Pancreas (tissue), 10 donors: ENCODE results near the gene SPDYE6. TPM values are rescaled to one million over a fixed set of nuclear protein-coding genes. Genes with fewer than 3 reads are reported as not detected.
"Not testable (repeated sequence)": the region's sequence is repeated elsewhere in the genome, so short reads cannot be mapped to it uniquely, and the experiment has no call there.

Experiments
- ATAC-seq, 4 donors: fragments of 200-7000 bp; cut with Tn5 transposase; one replicate each; pipeline versions ENCODE4 v1.8.0 to v1.9.1; 2020; ENCODE audit warnings: mild to moderate bottlenecking in 4 of 4, moderate library complexity in 4 of 4
- DNase-seq, 6 donors: peaks; one replicate each; pipeline ENCODE4 v3.0.0-alpha.2; 2020
- FAIRE-seq: peaks from 2 replicates; lab custom pipeline; 2012; peaks lifted over from hg19 to GRCh38; lab: Jason Lieb, UNC
- H3K27ac ChIP-seq, 4 donors: fragments of 200-600 bp; sonication (generic); 1 replicate in 3 of 4; 2 replicates in 1 of 4; pipeline versions ENCODE4 v1.5.0 to v1.8.0; 2020
- H3K27me3 ChIP-seq, 4 donors: fragments of 200-600 bp; one replicate each; pipeline ENCODE4 v1.8.0; 2021
- H3K36me3 ChIP-seq, 3 donors: fragments of 200-600 bp; sonication (generic) in 1 of 3; one replicate each; pipeline versions ENCODE4 v1.5.0 to v1.8.0; 2020 to 2021
- H3K4me1 ChIP-seq, 3 donors: fragments of 200-600 bp; one replicate each; pipeline ENCODE4 v1.8.0; 2021
- H3K4me3 ChIP-seq, 4 donors: fragments of 200-600 bp; sonication (generic) in 2 of 4; one replicate each; pipeline versions ENCODE4 v1.5.0 to v1.8.0; 2020 to 2021
- H3K9me3 ChIP-seq, 4 donors: fragments of 200-600 bp; one replicate each; pipeline ENCODE4 v1.8.0; 2021
- CTCF ChIP-seq, 4 donors: fragments of 200-600 bp; sonication (generic) in 3 of 4; IDR thresholded peaks; one replicate each; pipeline versions ENCODE4 v1.5.0 to v1.8.0; 2021; ENCODE audit warnings: antibody characterized with exemption in 4 of 4
- WGBS, 2 donors: extraction: QIAGEN DNeasy Blood & Tissue Kit; methylation state at CpG; one replicate each; pipeline ENCODE4 v1.1.7; 2013; 5-methylcytosine and 5-hydroxymethylcytosine counted together
- intact Hi-C, 3 donors: fragments of 100-400 bp; cut with DNase I; formaldehyde crosslinking; loops; one replicate each; pipeline versions ENCODE4 v1.11.1 to v1.14.2; 2022
- polyA plus RNA-seq, 2 donors: library from polyadenylated mRNA; stranded (reverse); fragments of 200-250 nt; gene quantifications; one replicate each; pipeline ENCODE4 v1.2.3, GENCODE V29; 2013
- total RNA-seq, 6 donors: library from RNA; stranded (reverse); fragmentation: NEBNext Ultra II Directional in 4 of 6; extraction: Animal tissue kit (Norgen Biotek cat#: 25700) in 4 of 6; gene quantifications; one replicate each; pipeline versions ENCODE4 v1.2.1 to v1.2.4, GENCODE V29; 2021 to 2023
- donor health status: healthy with polysubstance abuse.
- donor health status: DM: no; HTN: no; CAD: no; lungs with moderate emphysema.
- donor health status: DM: no; HTN: no; CAD: no.
- donor health status: control.
- donor health status: control.
- donor health status: Bipolar disorder and iron deficiency.
- donor health status: DM: yes; HTN: yes; CAD: no.
- donor health status: DM: no; HTN: no; CAD: no.
- donor health status: DM: no; HTN: no; CAD: no.
- donor health status: DM: yes; HTN: yes; CAD: no.

Gene SPDYE6
- total and polyA plus RNA-seq, 8 donors: not detected

- no peak for TF ChIP-seq CTCF (IDR thresholded peaks at IDR 0.05)
- no peak for ATAC-seq
These were observed 20.8 kb upstream of the SPDYE6 start for GRCh38 chr7:102376964-102377466.

GRCh38 chr7:102372796-102373195 is 16.6 kb upstream of the SPDYE6 start:
- 34 to 37% methylated on average over 2 of the region's 2 CpGs for WGBS, 2 donors
- H3K4me3 ChIP-seq, H3K27ac ChIP-seq, FAIRE-seq, H3K9me3 ChIP-seq, H3K4me1 ChIP-seq, H3K27me3 ChIP-seq, intact Hi-C loops: not testable (repeated sequence)
- H3K36me3 ChIP-seq: peaks cover 0 to 14% (median 0%) of the 10 kb centered on the region in 3 donors
- DNase-seq (peak in 2 of 6 donors; percentile 37 to 39), ATAC-seq (peak; percentile 47 to 65 (median 62))

More at GRCh38 chr7:102376964-102377466, 20.8 kb upstream of the SPDYE6 start:
- intact Hi-C loops: no loop called here
- no peaks in the 10 kb centered on the region for H3K27me3 ChIP-seq
- H3K9me3 ChIP-seq: no peaks in the 10 kb centered on the region
- H3K4me1 ChIP-seq: no peaks in the 10 kb centered on the region
- 80% methylated on average over 6 of the region's 6 CpGs for WGBS, 2 donors
- FAIRE-seq (no peak), DNase-seq (no peak)
- peaks cover 0 to 37% (median 4%) of the 10 kb centered on the region in 3 donors for H3K36me3 ChIP-seq
- no peak overlapping the region for H3K4me3 ChIP-seq
- no peak overlapping the region for H3K27ac ChIP-seq

DNA sequence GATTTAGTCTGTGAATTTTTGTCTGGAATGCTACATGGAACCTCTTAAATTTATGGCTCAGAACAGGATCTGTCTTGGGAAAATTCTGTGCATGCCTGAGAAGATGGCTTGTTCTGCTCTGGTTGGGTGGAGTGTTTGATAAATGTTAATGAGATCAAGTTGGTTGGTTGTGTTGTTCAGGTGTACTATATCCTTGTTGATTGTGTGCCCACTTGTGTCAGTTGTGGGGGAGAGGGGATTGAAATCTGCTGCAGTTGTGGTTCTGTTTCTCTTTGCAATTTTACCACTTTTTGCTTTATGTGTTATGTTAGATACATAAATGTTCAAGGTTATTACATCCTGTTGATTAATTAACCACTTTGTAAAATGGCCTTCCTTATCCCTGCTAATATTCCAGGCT is 13.8 kb upstream of the SPDYE6 start:
- DNase-seq, intact Hi-C loops, H3K4me1 ChIP-seq, H3K27me3 ChIP-seq, H3K4me3 ChIP-seq, FAIRE-seq, ATAC-seq, H3K27ac ChIP-seq, H3K9me3 ChIP-seq, H3K36me3 ChIP-seq: not testable (repeated sequence)

GRCh38 chr7:102365390-102365789 is 9.1 kb upstream of the SPDYE6 start:
- H3K27ac ChIP-seq, DNase-seq, FAIRE-seq, H3K4me1 ChIP-seq, H3K36me3 ChIP-seq, intact Hi-C loops, H3K9me3 ChIP-seq, ATAC-seq, H3K4me3 ChIP-seq, H3K27me3 ChIP-seq: not testable (repeated sequence)
- 37 to 38% methylated on average over 7 of the region's 7 CpGs for WGBS, 2 donors

- 0 to 1% methylated on average over 11 to 16 of the region's 20 CpGs for WGBS, 2 donors
- H3K27me3 ChIP-seq, H3K9me3 ChIP-seq, FAIRE-seq, intact Hi-C loops, H3K36me3 ChIP-seq, H3K4me1 ChIP-seq, ATAC-seq: not testable (repeated sequence)
- Histone ChIP-seq H3K27ac (peak overlapping the region in 3 of 4 donors; percentile 62 to 88 (median 78)), H3K4me3 (peak overlapping the region; percentile 67 to 87 (median 73))
- DNase-seq: peak in 1 of 6 donors; percentile 20
These were observed 8.2 kb upstream of the SPDYE6 start for GRCh38 chr7:102364394-102364886.

GRCh38 chr7:102363549-102364393 is 7.5 kb upstream of the SPDYE6 start:
- H3K9me3 ChIP-seq, H3K27me3 ChIP-seq, intact Hi-C loops, H3K4me1 ChIP-seq, FAIRE-seq, H3K36me3 ChIP-seq: not testable (repeated sequence)
- peak overlapping the region; percentile 62 to 88 (median 74) for H3K27ac ChIP-seq
- peak overlapping the region; percentile 67 to 87 (median 73) for H3K4me3 ChIP-seq
- WGBS, 2 donors: 0% methylated on average over 53 to 76 of the region's 76 CpGs
- peak; percentile 99 to 100 (median 99) for ATAC-seq
- DNase-seq: peak; percentile 93 to 98 (median 96)

DNA sequence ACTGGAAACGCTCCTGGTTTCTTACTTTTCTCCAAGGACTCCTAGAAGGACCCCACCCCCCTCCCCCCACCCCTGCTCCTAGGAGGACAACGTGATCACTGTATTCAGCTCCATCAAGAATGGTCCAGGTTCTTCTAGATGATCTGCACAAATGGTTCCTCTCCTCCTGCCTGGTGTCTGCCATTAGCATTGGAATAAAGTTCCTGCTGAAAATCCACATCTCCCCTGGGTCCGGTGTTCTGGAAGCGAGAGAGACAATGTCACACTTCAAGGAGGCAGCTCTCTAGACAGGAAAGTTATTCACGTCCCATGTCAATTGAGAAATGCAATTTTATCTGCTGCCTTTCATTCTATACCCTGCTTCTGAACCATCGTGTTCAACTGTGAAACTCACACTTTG is 9.3 kb downstream of the SPDYE6 start:
- H3K9me3 ChIP-seq, H3K4me1 ChIP-seq, intact Hi-C loops, H3K27ac ChIP-seq, DNase-seq, H3K36me3 ChIP-seq, ATAC-seq, FAIRE-seq, H3K27me3 ChIP-seq, H3K4me3 ChIP-seq: not testable (repeated sequence)
- 83 to 88% methylated on average over 2 of the region's 6 CpGs for WGBS, 2 donors

DNA sequence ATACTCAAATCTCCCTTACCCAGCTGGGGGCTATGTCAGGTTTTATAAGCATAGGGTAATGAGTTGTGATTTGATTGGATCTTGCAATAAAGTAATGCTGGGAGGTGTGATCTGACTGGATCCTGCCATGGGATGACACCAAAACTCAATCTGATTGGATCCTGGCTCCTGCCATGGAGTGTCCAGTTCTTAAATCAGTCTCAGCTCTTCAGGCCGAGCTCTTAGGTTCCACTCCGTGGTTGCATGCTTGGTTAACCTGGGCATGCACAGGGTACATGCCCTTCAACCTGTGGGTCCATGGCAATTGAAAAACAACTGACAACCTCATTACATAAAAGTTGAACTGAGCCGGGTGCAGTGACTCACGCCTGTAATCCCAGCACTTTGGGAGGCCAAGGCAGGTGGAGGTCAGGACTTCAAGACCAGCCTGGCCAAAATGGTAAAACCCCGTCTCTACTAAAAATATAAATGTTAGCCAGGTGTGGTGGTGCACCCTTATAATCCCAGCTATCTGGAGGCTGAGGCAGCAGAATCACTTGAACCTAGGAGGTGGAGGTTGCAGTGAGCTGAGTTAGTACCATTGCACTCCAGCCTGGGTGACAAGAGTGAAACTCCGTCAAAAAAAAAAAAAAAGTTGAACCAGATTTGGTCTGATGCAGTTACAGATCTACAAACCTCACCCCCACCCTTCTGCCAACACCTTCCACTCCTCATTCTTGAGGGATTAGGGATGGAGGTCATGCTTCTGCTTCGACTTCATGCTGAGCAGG is 15.5 kb downstream of the SPDYE6 start:
- intact Hi-C loops, H3K4me3 ChIP-seq, ATAC-seq, H3K4me1 ChIP-seq, H3K36me3 ChIP-seq, DNase-seq, H3K9me3 ChIP-seq, H3K27me3 ChIP-seq, FAIRE-seq, H3K27ac ChIP-seq: not testable (repeated sequence)
- 72 to 77% methylated on average over 5 of the region's 7 CpGs for WGBS, 2 donors

- H3K4me1 ChIP-seq, H3K27ac ChIP-seq, H3K9me3 ChIP-seq, H3K36me3 ChIP-seq, H3K27me3 ChIP-seq, ATAC-seq, H3K4me3 ChIP-seq, intact Hi-C loops, DNase-seq, FAIRE-seq: not testable (repeated sequence)
- 79 to 83% methylated on average over 4 of the region's 4 CpGs for WGBS, 2 donors
These were observed 18.8 kb downstream of the SPDYE6 start for GRCh38 chr7:102337420-102337819.

DNA sequence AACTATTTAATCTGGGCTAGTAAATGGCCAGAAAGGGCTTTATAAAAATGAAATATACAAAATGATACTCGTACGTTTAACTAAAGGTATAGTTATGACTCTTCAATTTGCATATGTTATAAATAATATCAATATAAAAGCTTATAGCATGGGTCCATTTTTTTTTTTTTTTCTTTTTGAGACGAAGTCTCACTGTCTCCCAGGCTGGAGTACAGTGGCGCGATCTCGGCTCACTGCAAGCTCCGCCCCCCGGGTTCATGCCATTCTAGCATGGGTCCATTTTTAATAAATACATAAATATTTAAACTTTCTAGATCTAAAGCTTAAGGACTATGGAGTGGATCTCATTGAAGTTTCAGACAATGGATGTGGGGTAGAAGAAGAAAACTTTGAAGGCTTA is 19.2 kb downstream of the SPDYE6 start:
- not testable (repeated sequence) for ATAC-seq

More for the DNA sequence above, 19.2 kb downstream of the SPDYE6 start:
- WGBS, 2 donors: 76% methylated on average over 5 of the region's 8 CpGs; no CpG with 5 or more reads in 1 of the 2 donors
- H3K4me3 ChIP-seq, H3K27ac ChIP-seq, H3K4me1 ChIP-seq, DNase-seq, H3K27me3 ChIP-seq, FAIRE-seq, intact Hi-C loops, H3K36me3 ChIP-seq, H3K9me3 ChIP-seq: not testable (repeated sequence)
